Hepatocyte (in vitro differentiated cells): Measurements from ENCODE around the gene HPCAL1. TPM values are rescaled to one million over a fixed set of nuclear protein-coding genes. Genes with fewer than 3 reads are reported as not detected.
A peak's percentile ranks its signal among the peaks of the same experiment; 100 is the strongest.

Experiments used
- DNase-seq: peaks from one replicate; pipeline ENCODE4 v3.0.0-alpha.2; 2016; ENCODE audit warnings: low spot score
- H2AFZ ChIP-seq: fragments of 200-600 bp; sonication (generic); 2 replicates; pipeline ENCODE4 v1.6.0; 2016; ENCODE audit warnings: antibody characterized with exemption, mild to moderate bottlenecking
- H3K27ac ChIP-seq: fragments of 200-600 bp; sonication (generic); 2 replicates; pipeline ENCODE4 v1.5.1; 2016; ENCODE audit warnings: mild to moderate bottlenecking
- H3K27me3 ChIP-seq: fragments of 200-600 bp; sonication (generic); 2 replicates; pipeline ENCODE4 v1.6.1; 2016
- H3K36me3 ChIP-seq: fragments of 200-600 bp; sonication (generic); replicated peaks from 2 replicates; pipeline ENCODE4 v1.5.1; 2016; ENCODE audit warnings: low read depth; ENCODE audit not compliant: insufficient read depth
- H3K4me1 ChIP-seq: fragments of 200-600 bp; sonication (generic); 2 replicates; pipeline ENCODE4 v1.5.1; 2016; ENCODE audit warnings: mild to moderate bottlenecking, moderate library complexity; ENCODE audit not compliant: insufficient read depth
- H3K4me2 ChIP-seq: fragments of 200-600 bp; sonication (generic); 2 replicates; pipeline ENCODE4 v1.6.0; 2016
- H3K4me3 ChIP-seq: fragments of 200-600 bp; sonication (generic); 2 replicates; pipeline ENCODE4 v1.5.1; 2016; ENCODE audit warnings: mild to moderate bottlenecking
- H3K79me2 ChIP-seq: fragments of 200-600 bp; sonication (generic); 2 replicates; pipeline ENCODE4 v1.6.0; 2017; ENCODE audit warnings: mild to moderate bottlenecking
- H3K9me2 ChIP-seq: fragments of 200-600 bp; sonication (generic); replicated peaks from 2 replicates; pipeline ENCODE4 v1.6.0; 2017; ENCODE audit warnings: mild to moderate bottlenecking; ENCODE audit not compliant: insufficient read depth
- H3K9me3 ChIP-seq: fragments of 200-600 bp; sonication (generic); 2 replicates; pipeline ENCODE4 v1.5.1; 2016; ENCODE audit warnings: low read depth, mild to moderate bottlenecking
- H4K20me1 ChIP-seq: fragments of 200-600 bp; sonication (generic); 2 replicates; pipeline ENCODE4 v1.6.0; 2016; ENCODE audit warnings: mild to moderate bottlenecking; ENCODE audit not compliant: insufficient read depth, poor library complexity, severe bottlenecking
- EZH2 ChIP-seq: fragments of 200-600 bp; sonication (generic); IDR thresholded peaks from 2 replicates; pipeline ENCODE4 v1.6.1; 2016; ENCODE audit warnings: antibody characterized with exemption, mild to moderate bottlenecking, borderline replicate concordance
- EZH2phosphoT487 ChIP-seq: fragments of 200-600 bp; sonication (generic); IDR thresholded peaks from one replicate; pipeline ENCODE4 v1.6.1; 2018; ENCODE audit warnings: antibody characterized with exemption, mild to moderate bottlenecking, low read depth, moderate library complexity; ENCODE audit not compliant: unreplicated experiment, severe bottlenecking
- WGBS: methylation state at CpG from one replicate; pipeline ENCODE4 v1.1.6; 2016; ENCODE audit warnings: low lambda C conversion rate; ENCODE audit errors: missing lambda C conversion rate; 5-methylcytosine and 5-hydroxymethylcytosine counted together
- polyA plus RNA-seq: library from polyadenylated mRNA; unstranded; fragments of >200 nt; fragmentation: Nextera tagmentation; extraction: Ambion mirVana; gene quantifications from 2 replicates; pipeline ENCODE4 v1.2.1, GENCODE V29; 2016
- total RNA-seq: library from RNA; depleted of rRNA; stranded (reverse); fragments of >200 nt; gene quantifications from 2 replicates; pipeline ENCODE4 v1.2.3, GENCODE V29; 2014
- TF ChIP-seq, protein P1 (sequence below): fragments of 200-600 bp; sonication (generic); IDR thresholded peaks from 2 replicates; pipeline ENCODE4 v1.5.1; 2016; ENCODE audit warnings: antibody characterized with exemption, mild to moderate bottlenecking; ENCODE audit not compliant: poor library complexity

Gene HPCAL1
- total and polyA plus RNA-seq, 2 experiments from 2014 or later: 22.5 to 39.1 TPM

DNA sequence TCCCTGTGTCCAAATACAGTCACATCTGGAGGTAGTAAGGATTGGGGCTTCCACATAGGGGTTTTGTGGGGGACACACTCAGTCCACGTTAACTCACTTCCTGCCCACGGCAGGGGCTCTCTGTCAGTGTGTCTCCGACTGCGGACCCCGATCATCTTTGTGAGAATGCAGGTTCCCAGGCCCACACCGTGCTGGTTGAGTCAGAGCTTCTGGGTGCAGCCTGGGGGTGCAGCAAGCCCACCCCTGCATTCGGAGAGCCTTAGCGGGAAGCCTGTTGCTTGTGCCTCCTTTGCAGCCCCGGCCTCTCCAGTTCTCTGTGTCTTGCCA lies 28.0 kb downstream of the HPCAL1 start:
- peaks cover 47% of the 10 kb centered on the region for H3K4me1 ChIP-seq
- DNase-seq: no peak
- no peak for TF ChIP-seq EZH2
- no peaks in the 10 kb centered on the region for H3K27me3 ChIP-seq
- H3K4me3 ChIP-seq: no peak overlapping the region
- no peaks in the 10 kb centered on the region for H4K20me1 ChIP-seq
- H2AFZ ChIP-seq: no peak overlapping the region
- H3K27ac ChIP-seq: peak overlapping the region; percentile 83
- no peaks in the 10 kb centered on the region for H3K9me3 ChIP-seq
- no peaks in the 10 kb centered on the region for H3K36me3 ChIP-seq
- peak overlapping the region; percentile 63 for H3K4me2 ChIP-seq
- 94% methylated on average over 9 of the region's 9 CpGs for WGBS
- H3K9me2 ChIP-seq: no peaks in the 10 kb centered on the region
- H3K79me2 ChIP-seq: peaks cover 82% of the 10 kb centered on the region

DNA sequence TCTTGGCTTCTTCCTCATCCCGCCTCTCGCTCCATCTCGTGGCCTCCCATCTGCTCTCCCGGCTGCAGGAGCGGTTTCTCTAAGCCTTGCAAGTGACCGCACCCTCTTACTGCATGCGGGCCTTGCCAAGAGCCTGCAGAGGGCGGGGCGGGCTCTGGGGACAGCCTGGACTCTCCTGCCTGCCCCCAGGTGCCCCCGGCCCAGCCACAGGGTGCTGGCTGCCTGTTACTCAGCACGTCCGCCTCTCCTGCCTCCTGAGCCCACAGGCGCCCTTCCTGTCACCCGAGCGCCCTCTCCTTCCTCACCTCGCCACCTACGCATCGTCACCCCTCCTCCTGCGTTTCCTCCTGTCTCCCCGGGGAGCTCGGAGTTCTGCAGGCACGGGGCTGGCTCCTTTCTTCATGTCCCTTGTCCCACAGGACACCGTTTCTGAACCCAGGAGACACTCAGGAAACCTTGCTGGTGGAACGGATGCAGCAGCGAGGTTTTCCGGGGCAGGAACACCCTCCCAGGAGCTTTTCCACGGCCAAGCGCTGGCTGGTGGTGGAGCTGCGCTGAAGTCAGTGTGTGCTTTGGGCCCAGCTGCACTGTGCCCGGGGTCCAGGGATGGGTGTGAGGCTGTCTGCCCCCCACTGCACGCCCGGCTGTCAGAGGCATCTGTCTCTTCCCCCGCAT lies 28.5 kb downstream of the HPCAL1 start:
- H3K4me3 ChIP-seq: no peak overlapping the region
- no peaks in the 10 kb centered on the region for H3K9me3 ChIP-seq
- H3K79me2 ChIP-seq: peaks cover 84% of the 10 kb centered on the region
- peak; percentile 51 for DNase-seq
- peaks cover 45% of the 10 kb centered on the region for H3K4me1 ChIP-seq
- H4K20me1 ChIP-seq: no peaks in the 10 kb centered on the region
- H3K9me2 ChIP-seq: no peaks in the 10 kb centered on the region
- H2AFZ ChIP-seq: no peak overlapping the region
- 86% methylated on average over 31 of the region's 33 CpGs for WGBS
- TF ChIP-seq EZH2: no peak
- no peak for TF ChIP-seq EZH2phosphoT487
- TF ChIP-seq, protein P1, sequence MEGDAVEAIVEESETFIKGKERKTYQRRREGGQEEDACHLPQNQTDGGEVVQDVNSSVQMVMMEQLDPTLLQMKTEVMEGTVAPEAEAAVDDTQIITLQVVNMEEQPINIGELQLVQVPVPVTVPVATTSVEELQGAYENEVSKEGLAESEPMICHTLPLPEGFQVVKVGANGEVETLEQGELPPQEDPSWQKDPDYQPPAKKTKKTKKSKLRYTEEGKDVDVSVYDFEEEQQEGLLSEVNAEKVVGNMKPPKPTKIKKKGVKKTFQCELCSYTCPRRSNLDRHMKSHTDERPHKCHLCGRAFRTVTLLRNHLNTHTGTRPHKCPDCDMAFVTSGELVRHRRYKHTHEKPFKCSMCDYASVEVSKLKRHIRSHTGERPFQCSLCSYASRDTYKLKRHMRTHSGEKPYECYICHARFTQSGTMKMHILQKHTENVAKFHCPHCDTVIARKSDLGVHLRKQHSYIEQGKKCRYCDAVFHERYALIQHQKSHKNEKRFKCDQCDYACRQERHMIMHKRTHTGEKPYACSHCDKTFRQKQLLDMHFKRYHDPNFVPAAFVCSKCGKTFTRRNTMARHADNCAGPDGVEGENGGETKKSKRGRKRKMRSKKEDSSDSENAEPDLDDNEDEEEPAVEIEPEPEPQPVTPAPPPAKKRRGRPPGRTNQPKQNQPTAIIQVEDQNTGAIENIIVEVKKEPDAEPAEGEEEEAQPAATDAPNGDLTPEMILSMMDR: no peak
- H3K27ac ChIP-seq: peak overlapping the region; percentile 83
- H3K36me3 ChIP-seq: no peaks in the 10 kb centered on the region
- no peaks in the 10 kb centered on the region for H3K27me3 ChIP-seq
- no peak overlapping the region for H3K4me2 ChIP-seq

DNA sequence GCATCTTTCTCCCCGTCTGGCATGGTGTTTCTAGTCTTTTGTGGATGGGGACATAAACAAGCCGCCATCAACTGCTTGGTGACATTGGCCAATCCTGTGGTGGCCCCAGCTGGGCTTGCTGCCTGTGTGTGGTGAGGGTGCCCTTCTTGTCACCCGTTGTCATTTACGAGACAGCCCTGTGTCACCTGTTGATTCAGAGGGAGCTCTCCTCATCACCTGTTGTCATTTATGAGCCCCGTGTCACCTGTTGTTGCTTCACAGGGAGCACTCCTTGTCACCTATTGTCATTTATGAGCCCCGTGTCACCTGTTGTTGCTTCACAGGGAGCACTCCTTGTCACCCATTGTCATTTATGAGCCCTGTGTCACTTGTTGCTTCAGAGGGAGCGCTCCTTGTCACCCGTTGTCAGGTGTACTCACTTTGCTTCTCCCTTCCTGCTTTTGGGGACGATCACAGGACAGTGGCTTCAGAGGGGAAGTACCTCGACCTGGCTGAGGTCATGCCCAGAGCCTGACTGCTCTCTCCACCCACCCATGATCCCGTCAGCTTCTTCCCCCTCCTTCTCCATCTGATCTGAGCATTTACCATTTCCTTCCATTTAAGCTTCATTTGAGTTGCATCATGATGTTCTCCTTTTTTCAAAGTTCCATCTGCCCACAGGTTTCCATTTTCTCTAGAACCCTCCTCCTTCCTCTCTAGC lies 29.1 kb downstream of the HPCAL1 start:
- H3K9me3 ChIP-seq: no peaks in the 10 kb centered on the region
- H4K20me1 ChIP-seq: no peaks in the 10 kb centered on the region
- WGBS: 75% methylated on average over 11 of the region's 11 CpGs
- TF ChIP-seq EZH2 (no peak), EZH2phosphoT487 (no peak)
- TF ChIP-seq, protein P1: no peak
- H3K79me2 ChIP-seq: peaks cover 81% of the 10 kb centered on the region
- H3K36me3 ChIP-seq: no peaks in the 10 kb centered on the region
- H3K9me2 ChIP-seq: no peaks in the 10 kb centered on the region
- peak; percentile 32 for DNase-seq
- H3K27me3 ChIP-seq: no peaks in the 10 kb centered on the region
- H3K4me1 ChIP-seq: peaks cover 38% of the 10 kb centered on the region
- H3K4me2 ChIP-seq: no peak overlapping the region
- H3K4me3 ChIP-seq: no peak overlapping the region
- no peak overlapping the region for H2AFZ ChIP-seq
- peak overlapping the region; percentile 34 for H3K27ac ChIP-seq

DNA sequence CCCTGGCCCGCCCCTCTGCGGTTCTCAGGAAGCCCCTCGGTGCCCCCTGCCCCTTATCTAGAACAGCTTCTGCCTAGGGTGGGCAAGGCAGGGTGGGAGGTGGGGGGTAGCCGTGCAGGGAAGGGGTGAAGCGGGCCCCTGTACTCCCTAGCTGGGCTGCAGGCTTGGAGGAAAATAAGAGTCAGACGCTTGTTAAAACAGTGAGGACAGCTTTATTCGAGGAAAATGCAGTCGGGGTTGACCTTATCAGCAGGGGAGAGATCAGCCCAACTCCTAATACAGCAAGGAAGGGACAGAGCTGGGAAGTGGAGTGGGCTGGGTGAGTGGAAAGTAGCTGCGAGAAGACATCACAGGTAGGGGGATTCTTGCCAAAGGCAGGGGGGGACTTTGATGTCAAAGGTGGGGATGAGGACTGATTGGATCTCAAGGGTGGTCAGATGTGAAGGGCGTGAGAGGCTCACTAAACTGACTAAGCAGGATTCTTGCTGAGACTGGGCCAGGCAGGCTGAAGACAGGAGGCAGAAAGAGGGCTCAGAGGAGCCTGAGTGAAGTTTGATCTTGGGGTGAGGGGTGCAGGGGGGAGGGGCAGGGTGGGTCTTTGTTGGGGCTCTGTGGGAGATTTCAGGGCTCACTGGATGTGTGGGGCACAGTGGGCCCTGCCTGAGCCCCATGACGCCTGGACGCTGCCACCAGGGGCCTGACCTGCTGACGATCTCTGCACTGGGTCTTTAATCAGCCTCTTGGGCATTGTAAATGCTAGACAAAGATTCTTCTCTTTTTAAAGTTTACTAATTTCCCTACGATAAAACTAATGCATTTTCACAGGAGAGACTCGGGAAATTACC lies 29.9 kb downstream of the HPCAL1 start:
- H3K27ac ChIP-seq: peak overlapping the region; percentile 34
- no peak overlapping the region for H2AFZ ChIP-seq
- 44% methylated on average over 12 of the region's 15 CpGs for WGBS
- no peaks in the 10 kb centered on the region for H3K36me3 ChIP-seq
- H3K79me2 ChIP-seq: peaks cover 77% of the 10 kb centered on the region
- peaks cover 30% of the 10 kb centered on the region for H3K4me1 ChIP-seq
- no peaks in the 10 kb centered on the region for H4K20me1 ChIP-seq
- H3K9me2 ChIP-seq: no peaks in the 10 kb centered on the region
- no peak overlapping the region for H3K4me3 ChIP-seq
- no peak overlapping the region for H3K4me2 ChIP-seq
- no peak for DNase-seq
- no peaks in the 10 kb centered on the region for H3K9me3 ChIP-seq
- TF ChIP-seq, protein P1: no peak
- TF ChIP-seq EZH2: no peak
- no peak for TF ChIP-seq EZH2phosphoT487
- H3K27me3 ChIP-seq: no peaks in the 10 kb centered on the region
